AG09309 (cell line): ENCODE results near the gene ZNF433.
"Not testable (repeated sequence)": the region's sequence is repeated elsewhere in the genome, so short reads cannot be mapped to it uniquely, and the experiment has no call there.

ENCODE experiments used
- DNase-seq: peaks from one replicate; pipeline ENCODE4 v3.0.0-alpha.2; 2010; ENCODE audit warnings: low read depth
- H3K4me3 ChIP-seq: 2 replicates; pipeline ENCODE4 v1.5.1; 2011; ENCODE audit warnings: mild to moderate bottlenecking, low read depth, low read length, moderate library complexity; ENCODE audit not compliant: control insufficient read depth
- CTCF ChIP-seq: IDR thresholded peaks from 2 replicates; pipeline ENCODE4 v1.5.1; 2011; ENCODE audit warnings: mild to moderate bottlenecking, low read depth, low read length, inconsistent platforms; ENCODE audit not compliant: insufficient read depth, control insufficient read depth; ENCODE audit errors: missing control alignments

The ZNF433 gene

GRCh38 chr19:12035220-12036172, at the start of gene ZNF433:
Gene ZNF433 (minus strand): TSS chr19:12035679. CDS start chr19:12035539, 140 bp downstream.
- no peak for TF ChIP-seq CTCF
- DNase-seq = no peak
- peak within 1 kb of the TSS; percentile 64 for H3K4me3 ChIP-seq

- not testable (repeated sequence) for DNase-seq, H3K4me3 ChIP-seq
Observed at GRCh38 chr19:12083336-12083735, 47.9 kb upstream of the ZNF433 start.

- DNase-seq = no peak
- H3K4me3 ChIP-seq = no peak overlapping the region
Observed at GRCh38 chr19:12077375-12077774, 41.9 kb upstream of the ZNF433 start.

GRCh38 chr19:12076331-12076730, 40.9 kb upstream of the ZNF433 start:
- not testable (repeated sequence) for DNase-seq, H3K4me3 ChIP-seq

More at GRCh38 chr19:12077375-12077774, 41.9 kb upstream of the ZNF433 start:
- TF ChIP-seq CTCF = no peak

- no peak overlapping the region for H3K4me3 ChIP-seq
- DNase-seq = no peak
Observed at GRCh38 chr19:12075538-12076139, 40.2 kb upstream of the ZNF433 start.

GRCh38 chr19:12064590-12065538, 29.4 kb upstream of the ZNF433 start, which contains the start of gene ZNF844:
Gene ZNF844 (plus strand): TSS chr19:12064731. CDS start chr19:12064874, 143 bp downstream.
- DNase-seq = peak; percentile 49
- H3K4me3 ChIP-seq = peak within 1 kb of the TSS; percentile 53
- no peak for TF ChIP-seq CTCF

More at GRCh38 chr19:12075538-12076139, 40.2 kb upstream of the ZNF433 start:
- no peak for TF ChIP-seq CTCF

- TF ChIP-seq CTCF = no peak
- no peak overlapping the region for H3K4me3 ChIP-seq
- DNase-seq = no peak
Observed at GRCh38 chr19:12055784-12056183, 20.3 kb upstream of the ZNF433 start.
